SK-N-SH treated with all-trans-retinoic acid at 6 μM for 48 hours (cell line): Measurements from ENCODE around the gene GARNL3.

Experiments used
- CREB5 ChIP-seq: fragments of 250-450 bp; sonication (Bioruptor Pico); IDR thresholded peaks from 2 replicates; pipeline ENCODE4 v1.5.1; 2020; ENCODE audit warnings: low read depth, mild to moderate bottlenecking, moderate library complexity
- ZFP3 ChIP-seq: fragments of 250-450 bp; sonication (Bioruptor Pico); IDR thresholded peaks from 2 replicates; pipeline ENCODE4 v1.5.0; 2020; ENCODE audit warnings: mild to moderate bottlenecking, moderate library complexity
- ZFP30 ChIP-seq: fragments of 450-650 bp; formaldehyde crosslinking; IDR thresholded peaks from 2 replicates; pipeline ENCODE4 v1.5.0; 2022; ENCODE audit warnings: mild to moderate bottlenecking, moderate library complexity

- TF ChIP-seq ZFP3 (CRISPR knock-in tag) (no peak), CREB5 (CRISPR knock-in tag) (no peak), ZFP30 (no peak)
Measured at GRCh38 chr9:127223810-127224177, 40.8 kb upstream of the GARNL3 start.
